HEK293T (cell line): ENCODE results near the gene ZNF638.

Experiments used
- ARNT ChIP-seq: fragments of 450-650 bp; IDR thresholded peaks from 2 replicates; pipeline ENCODE4 v1.6.1; 2017; ENCODE audit warnings: mild to moderate bottlenecking
- BHLHE40 ChIP-seq: fragments of 450-650 bp; IDR thresholded peaks from 2 replicates; pipeline ENCODE4 v1.6.1; 2016; ENCODE audit warnings: mild to moderate bottlenecking, moderate library complexity, borderline replicate concordance
- CTBP1 ChIP-seq: fragments of 450-650 bp; IDR thresholded peaks from 2 replicates; pipeline ENCODE4 v1.6.1; 2016; ENCODE audit warnings: borderline replicate concordance
- FOXA1 ChIP-seq: fragments of 450-650 bp; IDR thresholded peaks from 2 replicates; pipeline ENCODE4 v1.6.1; 2016; ENCODE audit warnings: mild to moderate bottlenecking
- HDGF ChIP-seq: fragments of 450-650 bp; IDR thresholded peaks from 2 replicates; pipeline ENCODE4 v1.6.1; 2017; ENCODE audit warnings: antibody characterized with exemption, borderline replicate concordance
- L3MBTL2 ChIP-seq: fragments of 450-650 bp; conservative IDR thresholded peaks from 2 replicates; pipeline ENCODE4 v1.6.1; 2016; ENCODE audit warnings: mild to moderate bottlenecking
- SP1 ChIP-seq: fragments of 450-650 bp; IDR thresholded peaks from 2 replicates; pipeline ENCODE4 v1.6.1; 2017
- SUZ12 ChIP-seq: fragments of 450-650 bp; IDR thresholded peaks from 2 replicates; pipeline ENCODE4 v1.6.1; 2016; ENCODE audit warnings: mild to moderate bottlenecking
- TARDBP ChIP-seq: fragments of 450-650 bp; IDR thresholded peaks from 2 replicates; pipeline ENCODE4 v1.6.1; 2016

DNA sequence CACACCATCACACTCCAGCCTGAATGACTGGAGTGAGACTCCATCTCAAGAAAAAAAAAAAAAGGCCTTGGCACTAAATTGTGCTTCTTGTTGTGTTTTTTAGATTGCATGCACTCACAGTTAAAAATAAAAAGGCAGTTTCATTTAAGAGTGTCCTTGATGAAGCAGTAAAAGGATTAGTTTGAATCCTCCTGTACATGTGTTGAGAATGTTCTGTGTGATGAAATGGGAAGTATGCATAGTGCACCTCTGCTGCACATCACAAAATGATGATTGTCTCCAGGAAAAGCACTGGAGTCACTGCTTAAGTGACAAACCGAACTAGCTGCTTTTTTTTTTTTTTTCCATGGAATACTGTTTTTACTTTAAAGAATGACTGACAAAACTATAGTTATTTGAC lies 144.9 kb downstream of the ZNF638 start:
- no peak for TF ChIP-seq CTBP1
- no peak for TF ChIP-seq BHLHE40
- TF ChIP-seq SP1: no peak
- no peak for TF ChIP-seq SUZ12
- no peak for TF ChIP-seq L3MBTL2
- TF ChIP-seq HDGF: no peak
- TF ChIP-seq TARDBP: no peak
- TF ChIP-seq ARNT: no peak
- TF ChIP-seq FOXA1: no peak
